GM12873 (cell line): Measurements from ENCODE around the gene LRRC73.

Experiments used
- TF ChIP-seq, protein P1 (sequence below): IDR thresholded peaks from 2 replicates; pipeline ENCODE4 v1.5.1; 2012; ENCODE audit warnings: low read depth, mild to moderate bottlenecking, moderate library complexity, low read length, control low read depth; ENCODE audit not compliant: insufficient read depth; ENCODE audit errors: missing control alignments

The LRRC73 gene

GRCh38 chr6:43524483-43524961, 14.4 kb upstream of the LRRC73 start:
- TF ChIP-seq, protein P1, sequence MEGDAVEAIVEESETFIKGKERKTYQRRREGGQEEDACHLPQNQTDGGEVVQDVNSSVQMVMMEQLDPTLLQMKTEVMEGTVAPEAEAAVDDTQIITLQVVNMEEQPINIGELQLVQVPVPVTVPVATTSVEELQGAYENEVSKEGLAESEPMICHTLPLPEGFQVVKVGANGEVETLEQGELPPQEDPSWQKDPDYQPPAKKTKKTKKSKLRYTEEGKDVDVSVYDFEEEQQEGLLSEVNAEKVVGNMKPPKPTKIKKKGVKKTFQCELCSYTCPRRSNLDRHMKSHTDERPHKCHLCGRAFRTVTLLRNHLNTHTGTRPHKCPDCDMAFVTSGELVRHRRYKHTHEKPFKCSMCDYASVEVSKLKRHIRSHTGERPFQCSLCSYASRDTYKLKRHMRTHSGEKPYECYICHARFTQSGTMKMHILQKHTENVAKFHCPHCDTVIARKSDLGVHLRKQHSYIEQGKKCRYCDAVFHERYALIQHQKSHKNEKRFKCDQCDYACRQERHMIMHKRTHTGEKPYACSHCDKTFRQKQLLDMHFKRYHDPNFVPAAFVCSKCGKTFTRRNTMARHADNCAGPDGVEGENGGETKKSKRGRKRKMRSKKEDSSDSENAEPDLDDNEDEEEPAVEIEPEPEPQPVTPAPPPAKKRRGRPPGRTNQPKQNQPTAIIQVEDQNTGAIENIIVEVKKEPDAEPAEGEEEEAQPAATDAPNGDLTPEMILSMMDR, result no peak

DNA sequence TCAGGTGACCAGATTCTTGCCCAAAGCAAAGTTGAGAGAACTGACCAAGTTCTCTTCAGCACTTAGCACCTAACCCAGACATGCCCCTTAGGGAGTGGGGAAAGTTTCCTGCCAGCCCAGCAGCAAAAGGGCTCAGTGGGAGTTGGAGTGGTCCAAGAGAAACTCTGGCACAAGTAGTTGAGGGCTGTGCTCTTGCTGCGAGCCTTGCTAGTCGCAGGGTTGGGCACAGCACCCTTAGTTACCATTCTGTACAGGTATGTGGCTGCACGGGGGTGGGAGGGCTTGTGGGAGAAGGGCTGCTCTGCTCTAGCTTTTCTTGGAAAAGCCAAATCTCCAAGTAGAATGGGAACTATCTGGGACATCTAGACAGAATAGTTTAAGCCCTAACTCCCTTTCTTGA, 13.1 kb upstream of the LRRC73 start:
- TF ChIP-seq, protein P1, result no peak

DNA sequence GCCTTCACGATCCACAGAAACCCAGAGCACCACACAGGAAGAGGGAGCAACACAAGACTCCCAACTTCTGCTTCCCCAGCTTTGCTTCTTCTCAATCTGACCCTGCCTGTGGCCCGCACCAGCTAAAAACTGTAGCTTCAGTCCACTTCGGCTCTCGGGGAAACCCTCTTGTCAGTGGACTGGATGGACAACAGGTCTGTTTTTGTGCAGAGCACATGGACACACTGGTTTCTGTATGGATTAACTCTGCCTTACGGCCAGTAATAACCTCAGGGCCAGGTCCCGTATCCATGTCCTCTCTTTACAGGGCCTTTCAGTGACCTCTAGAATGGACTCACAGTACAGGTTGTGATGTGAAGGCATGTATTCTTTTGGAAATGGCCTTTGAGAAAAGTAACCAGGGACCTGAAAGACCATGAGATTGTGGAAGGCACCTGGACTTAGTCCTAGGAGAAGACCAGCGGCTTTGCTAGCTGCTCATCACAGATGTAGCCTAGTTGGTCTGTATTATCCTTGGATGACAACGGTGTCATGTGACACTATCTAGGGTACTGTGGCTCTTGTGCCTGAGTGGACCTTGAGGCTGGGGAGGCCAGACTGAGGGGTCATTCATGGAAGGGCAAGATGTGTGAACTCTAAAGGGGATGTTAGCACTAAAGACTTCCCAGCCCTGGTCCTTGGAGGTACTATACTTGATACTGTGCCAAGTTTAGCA, 12.6 kb upstream of the LRRC73 start:
- TF ChIP-seq, protein P1, result no peak

DNA sequence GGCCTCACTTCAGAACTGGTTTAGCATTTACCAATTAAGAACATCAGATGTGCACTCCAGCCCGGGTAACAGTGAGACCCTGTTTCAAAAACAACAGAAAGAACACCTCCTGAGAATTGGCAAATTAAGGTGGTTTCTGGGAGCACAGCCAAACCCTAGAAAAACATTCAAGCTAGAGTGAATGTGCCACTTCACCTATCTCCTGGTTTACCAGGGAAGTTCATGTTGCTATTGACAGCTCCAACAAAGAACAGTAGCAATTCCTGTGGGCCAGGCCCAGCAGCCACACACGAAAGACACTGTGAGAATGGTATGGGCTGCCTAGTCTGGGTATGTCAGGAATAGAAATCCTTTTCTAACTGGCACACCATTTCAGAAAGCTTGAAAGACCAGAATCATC, 11.7 kb upstream of the LRRC73 start:
- TF ChIP-seq, protein P1, result no peak

DNA sequence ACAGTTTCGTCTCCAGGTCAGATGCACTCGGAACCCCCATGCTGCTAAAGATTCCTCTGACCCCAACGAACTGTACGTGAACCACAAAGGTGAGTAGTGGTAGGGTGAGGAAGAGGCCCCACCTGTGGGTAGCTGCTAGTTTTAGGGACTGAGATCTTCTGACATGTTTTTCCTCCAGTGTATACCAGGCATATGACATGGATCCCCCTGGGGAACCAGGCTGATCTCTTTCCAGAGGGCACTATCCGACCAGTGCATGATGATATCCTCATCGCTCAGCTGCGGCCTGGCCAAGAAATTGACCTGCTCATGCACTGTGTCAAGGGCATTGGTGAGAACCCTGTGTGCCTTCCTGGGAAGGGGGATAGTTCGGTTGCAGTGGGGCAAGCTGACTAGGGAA, 10.0 kb upstream of the LRRC73 start:
- TF ChIP-seq, protein P1, result no peak

DNA sequence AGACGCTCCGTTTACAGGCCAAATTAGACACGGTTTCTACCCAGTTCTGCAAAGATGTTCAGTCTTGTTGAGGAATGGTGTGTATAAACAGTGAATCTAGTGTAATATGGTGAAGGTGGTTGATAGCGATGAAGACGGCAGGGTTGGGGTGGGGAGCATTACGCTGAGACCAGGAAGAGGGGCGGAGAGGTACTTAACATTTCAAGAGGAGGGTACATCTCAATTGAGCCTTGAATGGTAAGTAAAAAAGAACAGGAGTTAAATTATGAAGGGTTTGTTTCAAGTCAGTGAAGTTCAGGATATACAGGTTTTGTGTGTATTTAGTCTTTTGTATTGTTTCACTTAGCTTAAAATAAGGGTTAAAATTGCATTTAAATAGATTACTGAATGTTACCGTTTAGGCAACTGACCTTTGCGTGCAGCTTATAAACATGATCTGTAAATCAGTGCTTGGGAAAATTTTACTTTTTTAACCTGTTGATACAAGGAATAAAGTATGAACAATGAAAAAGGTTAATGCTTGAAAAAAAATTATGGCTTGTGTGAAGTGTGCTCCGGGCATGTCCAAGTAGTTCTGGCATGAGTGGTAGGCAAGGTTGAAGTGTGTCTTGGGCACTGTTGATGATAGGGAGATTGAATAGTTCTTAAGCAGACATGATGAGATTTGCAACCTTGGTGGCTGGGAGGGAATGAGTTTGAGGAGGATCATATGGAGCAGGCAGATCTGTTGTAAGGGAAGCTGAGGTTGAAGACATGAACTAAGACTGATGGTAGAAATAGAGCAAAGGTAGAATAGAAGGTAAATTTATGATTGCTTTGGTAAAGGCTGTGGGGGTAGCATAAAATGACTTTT, 7.6 kb upstream of the LRRC73 start:
- TF ChIP-seq, protein P1, result no peak

DNA sequence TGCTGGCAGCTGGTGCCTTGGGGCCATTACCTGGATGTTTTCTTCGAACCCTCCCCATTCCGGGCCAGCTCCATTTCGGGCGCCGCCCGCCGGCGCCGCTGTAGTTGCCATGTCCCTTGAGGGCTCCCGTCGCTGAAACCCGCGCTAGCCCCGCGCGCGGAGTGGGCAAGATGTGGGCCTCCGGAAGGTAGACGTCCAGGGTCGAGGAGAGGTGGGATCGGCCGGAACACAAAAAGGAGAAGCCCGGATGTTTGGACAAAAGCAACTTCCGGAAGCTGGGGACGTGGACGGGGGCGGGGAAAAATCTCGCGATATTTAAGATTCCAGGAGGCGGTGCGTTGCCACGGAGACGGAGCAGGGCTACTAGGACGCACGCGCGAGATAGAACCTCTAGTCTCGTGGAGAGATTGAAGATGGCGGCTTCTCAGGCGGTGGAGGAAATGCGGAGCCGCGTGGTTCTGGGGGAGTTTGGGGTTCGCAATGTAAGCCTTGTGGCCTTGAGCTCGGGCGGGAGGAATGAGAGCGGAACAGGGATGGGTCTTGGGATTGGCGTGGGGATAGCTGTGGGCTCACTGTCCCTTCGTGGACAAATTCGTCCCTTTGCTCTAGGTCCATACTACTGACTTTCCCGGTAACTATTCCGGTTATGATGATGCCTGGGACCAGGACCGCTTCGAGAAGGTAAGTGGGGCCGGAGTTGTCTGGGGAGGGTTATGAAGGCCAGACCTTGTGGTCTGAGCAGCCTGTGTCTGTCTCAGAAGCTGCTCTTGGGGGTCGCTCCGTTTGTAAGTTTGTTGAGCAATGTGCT, 6.8 kb upstream of the LRRC73 start, which contains the start of the genes POLR1C and YIPF3:
TSS of gene POLR1C (plus strand) at position 393 of the 808 bp plus-strand sequence. CDS start at position 414, 21 bp downstream.
TSS of gene YIPF3 (minus strand) at position 230 of the 808 bp plus-strand sequence. CDS start at position 111, 119 bp downstream.
- TF ChIP-seq, protein P1, result no peak
